Upper lobe of right lung (tissue), 1 donor: Measurements from ENCODE around the gene STK39. TPM values are rescaled to one million over a fixed set of nuclear protein-coding genes. Genes with fewer than 3 reads are reported as not detected.

Experiments
- ATAC-seq: fragments of 200-7000 bp; cut with Tn5 transposase; one replicate; pipeline ENCODE4 v1.9.1; 2020; ENCODE audit warnings: mild to moderate bottlenecking, moderate library complexity
- DNase-seq: peaks from one replicate; pipeline ENCODE4 v3.0.0-alpha.2; 2020
- H3K27ac ChIP-seq: fragments of 200-600 bp; one replicate; pipeline ENCODE4 v1.8.0; 2022
- H3K27me3 ChIP-seq: fragments of 200-600 bp; one replicate; pipeline ENCODE4 v1.8.0; 2022; ENCODE audit warnings: mild to moderate bottlenecking
- H3K36me3 ChIP-seq: fragments of 200-600 bp; one replicate; pipeline ENCODE4 v1.8.0; 2022
- H3K4me1 ChIP-seq: fragments of 200-600 bp; one replicate; pipeline ENCODE4 v1.8.0; 2022
- H3K4me3 ChIP-seq: fragments of 200-600 bp; one replicate; pipeline ENCODE4 v1.8.0; 2022; ENCODE audit warnings: mild to moderate bottlenecking
- H3K9me3 ChIP-seq: fragments of 200-600 bp; one replicate; pipeline ENCODE4 v1.8.0; 2022
- intact Hi-C: fragments of 100-400 bp; cut with DNase I; formaldehyde crosslinking; loops from one replicate; pipeline ENCODE4 v1.11.0; 2022
- total RNA-seq: library from RNA; stranded (reverse); fragmentation: NEBNext Ultra II Directional; extraction: Animal tissue kit (Norgen Biotek cat#: 25700); gene quantifications from one replicate; pipeline ENCODE4 v1.2.1, GENCODE V29; 2021
- TF ChIP-seq, protein P1 (sequence below): fragments of 200-600 bp; IDR thresholded peaks from one replicate; pipeline ENCODE4 v1.8.0; 2022; ENCODE audit warnings: antibody characterized with exemption
- donor health status: DM: no; HTN: yes; CAD: no; lungs with severe emphysema.

Gene STK39
- total RNA-seq, 1 donor from 2014 or later = 13.2 TPM

DNA sequence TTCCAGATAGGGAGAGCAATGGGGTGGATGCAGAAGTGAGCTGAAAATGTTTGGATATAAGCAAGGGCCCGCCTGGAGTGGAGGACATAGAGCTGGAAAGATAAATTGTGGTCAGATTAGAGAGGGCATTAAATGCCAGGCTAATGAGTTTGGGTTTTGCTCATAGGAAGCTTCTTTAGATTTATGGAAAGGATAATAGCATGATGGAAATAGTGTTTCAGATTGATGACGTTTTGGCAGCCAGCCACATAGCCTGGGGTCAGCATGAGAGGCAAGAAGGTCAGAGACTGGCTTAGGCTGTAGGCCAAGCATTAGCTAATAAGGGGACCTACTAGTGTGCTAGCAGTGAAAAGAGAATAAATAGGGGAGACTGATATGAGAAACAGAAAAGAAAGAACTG, 321.6 kb downstream of the STK39 start:
- H3K4me3 ChIP-seq = no peak overlapping the region
- H3K36me3 ChIP-seq = no peaks in the 10 kb centered on the region
- ATAC-seq = no peak
- no peaks in the 10 kb centered on the region for H3K9me3 ChIP-seq
- no peaks in the 10 kb centered on the region for H3K27me3 ChIP-seq
- intact Hi-C loops = no loop called here
- H3K27ac ChIP-seq = no peak overlapping the region
- DNase-seq = no peak
- no peaks in the 10 kb centered on the region for H3K4me1 ChIP-seq
- TF ChIP-seq, protein P1, sequence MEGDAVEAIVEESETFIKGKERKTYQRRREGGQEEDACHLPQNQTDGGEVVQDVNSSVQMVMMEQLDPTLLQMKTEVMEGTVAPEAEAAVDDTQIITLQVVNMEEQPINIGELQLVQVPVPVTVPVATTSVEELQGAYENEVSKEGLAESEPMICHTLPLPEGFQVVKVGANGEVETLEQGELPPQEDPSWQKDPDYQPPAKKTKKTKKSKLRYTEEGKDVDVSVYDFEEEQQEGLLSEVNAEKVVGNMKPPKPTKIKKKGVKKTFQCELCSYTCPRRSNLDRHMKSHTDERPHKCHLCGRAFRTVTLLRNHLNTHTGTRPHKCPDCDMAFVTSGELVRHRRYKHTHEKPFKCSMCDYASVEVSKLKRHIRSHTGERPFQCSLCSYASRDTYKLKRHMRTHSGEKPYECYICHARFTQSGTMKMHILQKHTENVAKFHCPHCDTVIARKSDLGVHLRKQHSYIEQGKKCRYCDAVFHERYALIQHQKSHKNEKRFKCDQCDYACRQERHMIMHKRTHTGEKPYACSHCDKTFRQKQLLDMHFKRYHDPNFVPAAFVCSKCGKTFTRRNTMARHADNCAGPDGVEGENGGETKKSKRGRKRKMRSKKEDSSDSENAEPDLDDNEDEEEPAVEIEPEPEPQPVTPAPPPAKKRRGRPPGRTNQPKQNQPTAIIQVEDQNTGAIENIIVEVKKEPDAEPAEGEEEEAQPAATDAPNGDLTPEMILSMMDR = no peak

DNA sequence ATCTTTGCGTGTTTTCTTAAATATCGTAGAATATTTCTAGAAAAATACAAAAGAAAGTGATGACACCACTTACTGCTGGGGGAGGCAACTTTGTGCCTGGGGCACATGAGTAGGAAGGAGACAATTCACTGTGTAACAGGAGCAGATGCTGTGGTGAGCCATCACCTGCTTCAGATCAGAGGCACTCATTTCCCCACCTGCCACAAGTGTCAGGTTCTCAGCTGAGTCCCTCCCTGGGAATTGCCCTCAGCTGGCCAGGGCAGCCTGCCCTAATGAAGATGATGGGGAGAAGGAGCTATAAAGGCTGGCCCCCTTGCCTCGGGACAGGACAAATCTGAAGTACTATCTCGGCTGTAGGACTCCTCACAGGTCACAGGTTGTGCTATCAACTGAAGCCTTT, 322.8 kb downstream of the STK39 start:
- ATAC-seq = no peak
- Histone ChIP-seq H3K4me1 (no peaks in the 10 kb centered on the region), H3K27me3 (no peaks in the 10 kb centered on the region), H3K4me3 (no peak overlapping the region), H3K36me3 (no peaks in the 10 kb centered on the region), H3K9me3 (no peaks in the 10 kb centered on the region), H3K27ac (no peak overlapping the region)
- TF ChIP-seq, protein P1 = no peak
- no peak for DNase-seq
- intact Hi-C loops = no loop called here

DNA sequence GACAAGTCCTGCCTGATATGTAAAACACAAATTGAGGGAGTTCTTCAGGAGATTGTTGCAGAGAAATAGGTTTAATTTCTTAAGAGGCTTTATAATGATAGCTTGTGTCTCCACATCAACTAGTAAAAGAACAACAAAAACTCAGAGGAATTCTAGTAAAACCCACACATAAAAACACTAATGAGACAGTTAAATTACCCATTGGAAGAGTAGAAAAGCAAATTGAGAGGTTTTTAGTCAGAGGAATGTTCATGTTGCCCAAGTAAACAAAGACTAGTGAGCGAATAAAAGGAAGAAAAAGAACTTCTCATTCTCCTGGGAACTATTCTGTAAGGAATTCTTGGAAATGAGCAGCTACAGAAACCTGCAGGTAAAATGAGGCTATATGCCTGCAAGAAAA, 330.6 kb downstream of the STK39 start:
- intact Hi-C loops = no loop called here
- DNase-seq (no peak), ATAC-seq (no peak)
- H3K27me3 ChIP-seq = no peaks in the 10 kb centered on the region
- H3K4me3 ChIP-seq = no peak overlapping the region
- H3K36me3 ChIP-seq = no peaks in the 10 kb centered on the region
- no peaks in the 10 kb centered on the region for H3K9me3 ChIP-seq
- H3K4me1 ChIP-seq = no peaks in the 10 kb centered on the region
- TF ChIP-seq, protein P1 = no peak
- no peak overlapping the region for H3K27ac ChIP-seq

GRCh38 chr2:167914969-167915368, 332.4 kb downstream of the STK39 start:
- no peak for ATAC-seq
- Histone ChIP-seq H3K9me3 (no peaks in the 10 kb centered on the region), H3K27ac (no peak overlapping the region), H3K4me3 (no peak overlapping the region), H3K4me1 (no peaks in the 10 kb centered on the region), H3K27me3 (no peaks in the 10 kb centered on the region), H3K36me3 (no peaks in the 10 kb centered on the region)
- TF ChIP-seq, protein P1 = no peak
- DNase-seq = no peak
- intact Hi-C loops = no loop called here

- H3K4me3 ChIP-seq = no peak overlapping the region
- no peaks in the 10 kb centered on the region for H3K9me3 ChIP-seq
- ATAC-seq = no peak
- H3K4me1 ChIP-seq = no peaks in the 10 kb centered on the region
- no peaks in the 10 kb centered on the region for H3K27me3 ChIP-seq
- H3K36me3 ChIP-seq = no peaks in the 10 kb centered on the region
- TF ChIP-seq, protein P1 = no peak
- H3K27ac ChIP-seq = no peak overlapping the region
- intact Hi-C loops = no loop called here
- no peak for DNase-seq
These were observed 338.6 kb downstream of the STK39 start for GRCh38 chr2:167908786-167909185.

DNA sequence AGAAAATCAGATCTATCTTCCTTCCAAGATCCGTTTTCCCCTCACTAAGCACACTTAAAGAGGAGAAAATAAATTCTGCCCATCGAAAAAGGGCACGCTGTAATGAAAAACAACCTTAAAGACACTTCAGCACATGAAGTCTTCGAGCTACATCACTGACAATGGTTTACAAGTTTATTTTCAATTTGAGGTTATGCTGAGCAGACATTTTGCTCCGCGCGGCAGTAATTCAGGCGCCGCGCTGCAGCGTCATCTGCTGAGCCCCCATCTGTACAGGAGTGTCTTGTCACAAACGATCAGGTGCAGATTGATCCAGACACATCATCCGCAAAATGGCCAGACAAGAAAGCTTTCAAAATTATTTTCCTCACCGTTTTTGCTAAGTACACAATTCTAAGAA, 341.7 kb downstream of the STK39 start:
- TF ChIP-seq, protein P1 = no peak
- Histone ChIP-seq H3K4me1 (no peaks in the 10 kb centered on the region), H3K27me3 (no peaks in the 10 kb centered on the region), H3K4me3 (no peak overlapping the region), H3K36me3 (no peaks in the 10 kb centered on the region), H3K27ac (no peak overlapping the region), H3K9me3 (no peaks in the 10 kb centered on the region)
- intact Hi-C loops = no loop called here
- ATAC-seq (no peak), DNase-seq (no peak)
